Upper lobe of left lung (tissue), 6 donors: Measurements from ENCODE around the gene VPS33A. TPM values are rescaled to one million over a fixed set of nuclear protein-coding genes. Genes with fewer than 3 reads are reported as not detected.
"Not testable (repeated sequence)": the region's sequence is repeated elsewhere in the genome, so short reads cannot be mapped to it uniquely, and the experiment has no call there.

Source experiments
- ATAC-seq, 2 donors: fragments of 200-7000 bp; cut with Tn5 transposase; one replicate each; pipeline ENCODE4 v1.9.1; 2022; ENCODE audit warnings: mild to moderate bottlenecking in 2 of 2, moderate library complexity in 2 of 2; ENCODE audit not compliant: low FRiP score in 2 of 2
- DNase-seq, 2 donors: peaks; one replicate each; pipeline ENCODE4 v3.0.0-alpha.2; 2019 to 2020
- H3K27ac ChIP-seq, 4 donors: fragments of 200-600 bp; sonication (generic); one replicate each; pipeline ENCODE4 v1.5.1; 2016 to 2019
- H3K27me3 ChIP-seq, 4 donors: fragments of 200-600 bp; sonication (generic); one replicate each; pipeline ENCODE4 v1.5.1; 2017 to 2019
- H3K36me3 ChIP-seq, 4 donors: fragments of 200-600 bp; sonication (generic); one replicate each; pipeline ENCODE4 v1.5.1; 2016 to 2019
- H3K4me1 ChIP-seq, 4 donors: fragments of 200-600 bp; sonication (generic); one replicate each; pipeline ENCODE4 v1.5.1; 2018 to 2019
- H3K4me3 ChIP-seq, 4 donors: fragments of 200-600 bp; sonication (generic); one replicate each; pipeline ENCODE4 v1.5.1; 2017 to 2019; ENCODE audit warnings: mild to moderate bottlenecking in 2 of 4, moderate library complexity in 1 of 4
- H3K9me3 ChIP-seq, 4 donors: fragments of 200-600 bp; sonication (generic); one replicate each; pipeline ENCODE4 v1.5.1; 2018 to 2019
- CTCF ChIP-seq, 6 experiments: fragments of 450-650 bp in 4 of 6; fragments of 200-600 bp in 2 of 6; sonication (generic) in 2 of 6; IDR thresholded peaks; one replicate each; pipeline ENCODE4 v1.5.1; 2016 to 2019; ENCODE audit warnings: antibody characterized with exemption in 6 of 6
- EP300 ChIP-seq, 4 donors: sonication (generic); formaldehyde crosslinking; IDR thresholded peaks; one replicate each; pipeline ENCODE4 v1.5.1; 2017; ENCODE audit warnings: antibody characterized with exemption in 4 of 4, control low read depth in 2 of 4
- POLR2A ChIP-seq, 4 donors: fragments of 450-650 bp; IDR thresholded peaks; one replicate each; pipeline ENCODE4 v1.5.1; 2016 to 2017; ENCODE audit warnings: antibody characterized with exemption in 4 of 4, mild to moderate bottlenecking in 2 of 4
- POLR2AphosphoS5 ChIP-seq, 2 donors: sonication (generic); formaldehyde crosslinking; IDR thresholded peaks; one replicate each; pipeline ENCODE4 v1.5.1; 2017; ENCODE audit warnings: antibody characterized with exemption in 2 of 2
- WGBS, 2 donors: methylation state at CpG; one replicate each; pipeline ENCODE4 v1.1.5; 2017 to 2018; 5-methylcytosine and 5-hydroxymethylcytosine counted together
- total RNA-seq, 6 donors: library from RNA; depleted of rRNA in 4 of 6; stranded (reverse); fragments of >200 nt in 4 of 6; gene quantifications; one replicate each; pipeline versions ENCODE4 v1.1.0 to v1.2.1, GENCODE V29; 2016 to 2021
- donor health status: DM: no; HTN: no; CAD: no; lungs with moderate emphysema.
- donor health status: DM: no; HTN: yes; CAD: no; lungs with severe emphysema.

The VPS33A gene
- total RNA-seq, 6 donors from 2014 or later: 7.3 to 18.5 (median 14.5) TPM

DNA sequence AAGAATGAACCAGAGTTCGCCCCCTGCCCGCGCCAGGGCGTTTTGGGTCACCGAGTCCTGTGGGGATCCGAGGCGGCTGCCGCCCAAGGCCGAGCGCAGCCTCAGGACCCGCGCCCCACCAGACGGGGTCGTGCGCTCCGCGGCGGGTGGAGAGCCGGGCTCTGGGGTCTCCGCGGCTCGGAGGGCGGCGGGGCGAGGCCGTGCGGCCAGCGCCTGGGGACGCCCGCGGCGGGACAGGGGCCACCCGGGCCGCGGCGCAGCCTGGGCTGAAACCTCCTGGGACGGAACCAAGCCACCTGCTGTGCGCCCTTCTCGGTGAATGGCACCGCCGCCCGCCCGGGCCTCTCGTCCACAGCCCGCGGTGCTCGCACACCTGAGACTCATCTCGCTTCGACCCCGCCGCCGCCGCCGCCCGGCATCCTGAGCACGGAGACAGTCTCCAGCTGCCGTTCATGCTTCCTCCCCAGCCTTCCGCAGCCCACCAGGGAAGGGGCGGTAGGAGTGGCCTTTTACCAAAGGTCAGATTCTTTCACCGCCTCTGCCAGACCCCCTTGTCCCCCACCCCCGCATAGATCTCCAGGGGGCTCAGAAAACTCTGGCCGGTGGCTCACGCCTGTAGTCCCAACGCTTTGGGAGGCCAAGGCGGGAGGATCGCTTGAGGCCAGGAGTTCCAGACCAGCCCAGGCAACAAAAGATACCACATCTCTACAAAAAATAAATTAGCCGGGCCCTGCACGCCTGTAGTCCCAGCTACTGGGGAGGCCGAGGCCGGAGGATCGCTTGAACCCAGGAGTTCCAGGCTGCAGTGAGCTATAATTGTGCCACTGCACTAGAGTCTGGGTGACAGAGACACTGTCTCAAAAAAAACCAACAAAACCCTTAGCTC is 61.9 kb downstream of the VPS33A start:
- peak in 1 of 2 donors; percentile 88 for DNase-seq
- peaks cover 18 to 35% (median 21%) of the 10 kb centered on the region in 4 donors for H3K4me1 ChIP-seq
- peaks cover 0 to 20% (median 11%) of the 10 kb centered on the region in 4 donors for H3K27me3 ChIP-seq
- H3K27ac ChIP-seq: no peak overlapping the region
- ATAC-seq: peak in 1 of 2 donors; percentile 2
- H3K36me3 ChIP-seq: peaks cover 4 to 30% (median 24%) of the 10 kb centered on the region in 4 donors
- 39 to 49% methylated on average over 11 to 15 of the region's 71 CpGs for WGBS, 2 donors
- H3K4me3 ChIP-seq: peak overlapping the region; percentile 22 to 81 (median 57)
- no peaks in the 10 kb centered on the region for H3K9me3 ChIP-seq
- TF ChIP-seq EP300 (IDR thresholded peaks at IDR 0.05) (no peak), POLR2A (IDR thresholded peaks at IDR 0.05) (no peak), CTCF (IDR thresholded peaks at IDR 0.05) (no peak), POLR2AphosphoS5 (IDR thresholded peaks at IDR 0.05) (no peak)

- DNase-seq (peak; percentile 65 to 92), ATAC-seq (peak; percentile 68 to 88)
- TF ChIP-seq POLR2A (IDR thresholded peaks at IDR 0.05) (no peak), CTCF (IDR thresholded peaks at IDR 0.05) (no peak), EP300 (IDR thresholded peaks at IDR 0.05) (no peak), POLR2AphosphoS5 (IDR thresholded peaks at IDR 0.05) (no peak)
- Histone ChIP-seq H3K4me3 (peak within 1 kb of the TSS; percentile 51 to 81 (median 65)), H3K27me3 (peaks cover 0 to 20% (median 11%) of the 10 kb centered on the region in 4 donors), H3K36me3 (peaks cover 0 to 21% (median 18%) of the 10 kb centered on the region in 4 donors), H3K27ac (no peak within 1 kb of the TSS), H3K9me3 (no peaks in the 10 kb centered on the region), H3K4me1 (peaks cover 18 to 35% (median 21%) of the 10 kb centered on the region in 4 donors)
- WGBS, 2 donors: 0 to 2% methylated on average over 4 to 11 of the region's 104 CpGs
Measured at GRCh38 chr12:122203301-122204166, 62.8 kb downstream of the VPS33A start, which contains the start of gene B3GNT4. Gene B3GNT4 (plus strand): TSS chr12:122203709. CDS start chr12:122204619, 910 bp downstream.

DNA sequence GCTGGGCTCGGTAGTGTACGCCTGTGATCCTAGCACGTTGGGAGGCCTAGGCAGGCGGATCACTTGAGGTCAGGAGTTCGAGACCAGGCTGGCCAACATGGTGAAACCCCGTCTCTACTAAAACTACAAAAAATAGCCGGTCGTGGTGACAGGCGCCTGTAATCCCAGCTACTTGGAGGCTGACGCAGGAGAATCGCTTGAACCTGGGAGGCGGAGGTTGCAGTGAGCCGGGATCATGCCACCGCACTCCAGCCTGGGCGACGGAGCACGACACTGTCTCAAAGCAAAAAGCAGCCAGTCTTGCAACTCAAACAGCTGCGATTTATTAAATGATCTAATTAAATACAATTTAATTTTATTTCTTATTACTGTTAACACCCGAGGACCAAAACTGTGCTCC is 63.5 kb downstream of the VPS33A start:
- Histone ChIP-seq H3K4me3 (peak overlapping the region in 3 of 4 donors; percentile 51 to 81 (median 63)), H3K36me3 (peaks cover 0 to 14% (median 10%) of the 10 kb centered on the region in 4 donors), H3K4me1 (peaks cover 18 to 35% (median 21%) of the 10 kb centered on the region in 4 donors), H3K27me3 (peaks cover 0 to 20% (median 11%) of the 10 kb centered on the region in 4 donors)
- not testable (repeated sequence) for H3K27ac ChIP-seq, H3K9me3 ChIP-seq, DNase-seq, ATAC-seq
- 58 to 67% methylated on average over 19 of the region's 19 CpGs for WGBS, 2 donors

DNA sequence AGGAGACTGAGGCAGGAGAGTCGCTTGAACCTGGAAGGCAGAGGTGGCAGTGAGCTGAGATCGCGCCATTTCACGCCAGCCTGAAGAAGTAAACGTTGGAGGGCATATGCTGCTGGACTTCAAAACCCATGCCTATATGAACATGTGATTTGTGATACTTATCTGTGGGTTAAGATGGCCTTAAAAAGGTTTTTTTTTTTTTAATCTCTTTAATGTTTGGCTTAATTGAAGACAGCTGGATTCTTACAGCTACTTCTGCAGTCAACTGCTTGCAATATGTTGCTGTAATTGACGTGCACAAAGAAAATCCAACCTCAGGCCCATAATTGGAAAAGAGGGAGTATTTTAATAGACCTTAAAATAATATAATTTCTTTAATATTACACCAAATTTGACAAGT is 64.3 kb downstream of the VPS33A start:
- no peak overlapping the region for H3K27ac ChIP-seq
- H3K27me3 ChIP-seq: peaks cover 0 to 20% (median 11%) of the 10 kb centered on the region in 4 donors
- no peaks in the 10 kb centered on the region for H3K9me3 ChIP-seq
- H3K36me3 ChIP-seq: peaks cover 0 to 6% (median 3%) of the 10 kb centered on the region in 4 donors
- H3K4me3 ChIP-seq: no peak overlapping the region
- peaks cover 18 to 35% (median 21%) of the 10 kb centered on the region in 4 donors for H3K4me1 ChIP-seq
- TF ChIP-seq POLR2A (IDR thresholded peaks at IDR 0.05): no peak
- no peak for TF ChIP-seq POLR2AphosphoS5 (IDR thresholded peaks at IDR 0.05)
- TF ChIP-seq CTCF (IDR thresholded peaks at IDR 0.05): no peak
- TF ChIP-seq EP300 (IDR thresholded peaks at IDR 0.05): no peak
- DNase-seq: no peak
- ATAC-seq: no peak
- WGBS, 2 donors: 96 to 97% methylated on average over 6 of the region's 6 CpGs
